HCT116 (cell line): Measurements from ENCODE around the gene PFKFB3. TPM values are rescaled to one million over a fixed set of nuclear protein-coding genes. Genes with fewer than 3 reads are reported as not detected.

Source experiments
- ATAC-seq: fragments of 200-7000 bp; cut with Tn5 transposase; 2 replicates; pipeline ENCODE4 v1.9.1; 2020; ENCODE audit warnings: mild to moderate bottlenecking, moderate library complexity
- BruUV-seq: library from RNA; stranded (reverse); fragments of 400-500 nt; replicated peaks from 2 replicates; lab custom pipeline; 2021; lab: Mats Ljungman, UMichigan
- CTCF ChIA-PET: fragments of 300-600 bp; sonication (Branson Sonifier 250); formaldehyde crosslinking; loops from one replicate; lab custom pipeline; 2021; ENCODE audit warnings: antibody characterized with exemption; lab: Charles Lee
- POLR2A ChIA-PET: fragments of 300-600, 350-600 bp; sonication (Branson Sonifier 250); formaldehyde crosslinking; loops from one replicate; lab custom pipeline; 2021; ENCODE audit warnings: antibody characterized with exemption; lab: Charles Lee
- RAD21 ChIA-PET, 2 experiments: fragments of 300-600 bp; sonication (Branson Sonifier 250); formaldehyde crosslinking; loops; one replicate each; lab custom pipeline; 2023; ENCODE audit warnings: low total read pairs in 2 of 2; ENCODE audit not compliant: uncharacterized antibody in 2 of 2, unreplicated experiment in 2 of 2, low non-redundant PET in 1 of 2; lab: Charles Lee
- DNase-seq: peaks from one replicate; pipeline ENCODE4 v3.0.0-alpha.2; 2010; ENCODE audit warnings: low read depth, low spot score
- H2AFZ ChIP-seq: fragments of 200-600 bp; shearing (Covaris generic), sonication (generic); 2 replicates; pipeline ENCODE4 v1.6.1; 2017; ENCODE audit warnings: low read depth, mixed run types, mixed read lengths, antibody characterized with exemption, low read length; ENCODE audit not compliant: poor library complexity, severe bottlenecking
- H3K27ac ChIP-seq: 2 replicates; pipeline ENCODE4 v1.5.1; 2012; ENCODE audit warnings: low read depth, low read length
- H3K27me3 ChIP-seq: fragments of 200-600 bp; sonication (generic); 2 replicates; pipeline ENCODE4 v1.6.1; 2016; ENCODE audit warnings: mixed run types, low read length, mixed read lengths; ENCODE audit not compliant: insufficient read depth
- H3K36me3 ChIP-seq, 2 experiments: fragments of 200-500 bp in 1 of 2; fragments of 200-600 bp in 1 of 2; sonication (Bioruptor generic) in 1 of 2; sonication (generic) in 1 of 2; 2 replicates each; pipeline versions ENCODE4 v1.5.1 to v1.6.1; 2014 to 2016; ENCODE audit warnings: low read length in 2 of 2, inconsistent platforms in 1 of 2, mixed read lengths in 1 of 2, mixed run types in 1 of 2; ENCODE audit not compliant: insufficient read depth in 2 of 2, control insufficient read depth in 1 of 2
- H3K4me1 ChIP-seq, 2 experiments: fragments of 200-600 bp in 1 of 2; sonication (generic) in 1 of 2; 2 replicates each; pipeline versions ENCODE4 v1.5.1 to v1.6.1; 2012 to 2017; ENCODE audit warnings: low read length in 2 of 2, inconsistent platforms in 1 of 2, mild to moderate bottlenecking in 1 of 2, mixed read lengths in 1 of 2, mixed run types in 1 of 2, moderate library complexity in 1 of 2; ENCODE audit not compliant: insufficient read depth in 2 of 2, control insufficient read depth in 1 of 2
- H3K4me2 ChIP-seq: fragments of 200-600 bp; sonication (generic); 2 replicates; pipeline ENCODE4 v1.6.1; 2017; ENCODE audit warnings: mixed run types, low read length, mixed read lengths
- H3K4me3 ChIP-seq, 2 experiments: fragments of 200-600 bp in 1 of 2; sonication (generic) in 1 of 2; replicated peaks in 1 of 2; 2 replicates each; pipeline ENCODE4 v1.5.1; 2011 to 2016; ENCODE audit warnings: low read length in 2 of 2, control low read depth in 1 of 2, low read depth in 1 of 2, mild to moderate bottlenecking in 1 of 2, mixed read lengths in 1 of 2, mixed run types in 1 of 2
- H3K79me2 ChIP-seq: fragments of 200-600 bp; sonication (generic); 2 replicates; pipeline ENCODE4 v1.6.1; 2017; ENCODE audit warnings: mild to moderate bottlenecking, mixed run types, low read length, moderate library complexity, mixed read lengths; ENCODE audit not compliant: insufficient read depth
- H3K9ac ChIP-seq: fragments of 200-600 bp; sonication (generic); 2 replicates; pipeline ENCODE4 v1.6.1; 2016; ENCODE audit warnings: low read length, mixed read lengths
- H3K9me2 ChIP-seq: fragments of 200-600 bp; sonication (generic), shearing (Covaris generic); 2 replicates; pipeline ENCODE4 v1.6.1; 2017; ENCODE audit warnings: mixed run types, mild to moderate bottlenecking, moderate library complexity; ENCODE audit not compliant: insufficient read depth
- H3K9me3 ChIP-seq, 2 experiments: fragments of 200-500 bp in 1 of 2; fragments of 200-600 bp in 1 of 2; sonication (Bioruptor generic) in 1 of 2; sonication (generic) in 1 of 2; 2 replicates each; pipeline ENCODE4 v1.6.1; 2014 to 2017; ENCODE audit warnings: low read length in 2 of 2, mixed read lengths in 2 of 2, inconsistent platforms in 1 of 2, low read depth in 1 of 2, mild to moderate bottlenecking in 1 of 2, mixed run types in 1 of 2, moderate library complexity in 1 of 2; ENCODE audit not compliant: control insufficient read depth in 1 of 2, insufficient read depth in 1 of 2
- H4K20me1 ChIP-seq: fragments of 200-600 bp; sonication (generic), shearing (Covaris generic); 2 replicates; pipeline ENCODE4 v1.6.1; 2017; ENCODE audit warnings: mixed run types, mild to moderate bottlenecking, moderate library complexity; ENCODE audit not compliant: insufficient read depth
- CBX3 ChIP-seq: IDR thresholded peaks from 2 replicates; pipeline ENCODE4 v1.6.1; 2012; ENCODE audit warnings: low read depth
- EGR1 ChIP-seq: IDR thresholded peaks from 2 replicates; pipeline ENCODE4 v1.6.1; 2012; ENCODE audit warnings: low read depth
- ELF1 ChIP-seq: IDR thresholded peaks from 2 replicates; pipeline ENCODE4 v1.6.1; 2012; ENCODE audit warnings: low read depth, borderline replicate concordance
- EZH2phosphoT487 ChIP-seq: fragments of 200-600 bp; IDR thresholded peaks from 2 replicates; pipeline ENCODE4 v1.6.1; 2018; ENCODE audit warnings: antibody characterized with exemption, borderline replicate concordance
- FOSL1 ChIP-seq: IDR thresholded peaks from 2 replicates; pipeline ENCODE4 v1.6.1; 2012; ENCODE audit warnings: low read depth
- POLR2A ChIP-seq: IDR thresholded peaks from 2 replicates; pipeline ENCODE4 v1.7.0; 2011; ENCODE audit warnings: borderline replicate concordance; ENCODE audit not compliant: insufficient read depth, insufficient read length; ENCODE audit errors: extremely low read depth
- POLR2AphosphoS5 ChIP-seq: IDR thresholded peaks from 2 replicates; pipeline ENCODE4 v1.6.1; 2011; ENCODE audit warnings: mild to moderate bottlenecking, low read depth, low read length, moderate library complexity
- SP1 ChIP-seq: IDR thresholded peaks from 2 replicates; pipeline ENCODE4 v1.6.1; 2012; ENCODE audit warnings: low read depth
- SRF ChIP-seq: IDR thresholded peaks from 2 replicates; pipeline ENCODE4 v1.6.1; 2012; ENCODE audit warnings: low read depth
- TCF7L2 ChIP-seq: IDR thresholded peaks from 2 replicates; pipeline ENCODE4 v1.7.0; 2011; ENCODE audit warnings: borderline replicate concordance, inconsistent platforms; ENCODE audit not compliant: insufficient read depth, insufficient read length; ENCODE audit errors: extremely low read depth
- YY1 ChIP-seq: IDR thresholded peaks from 2 replicates; pipeline ENCODE4 v1.6.1; 2011; ENCODE audit warnings: low read length, low read depth, moderate library complexity, mild to moderate bottlenecking; ENCODE audit not compliant: insufficient replicate concordance; ENCODE audit errors: extremely low read depth
- ZNF274 ChIP-seq: fragments of 200-500 bp; sonication (Bioruptor generic); IDR thresholded peaks from 2 replicates; pipeline ENCODE4 v1.6.1; 2014; ENCODE audit warnings: mild to moderate bottlenecking, low read depth, low read length, inconsistent platforms
- intact Hi-C: fragments of 100-400 bp; cut with micrococcal nuclease; formaldehyde crosslinking; loops from 2 replicates; pipeline ENCODE4 v1.10.0; 2022
- total RNA-seq: library from RNA; stranded (reverse); gene quantifications from one replicate; pipeline ENCODE4 v1.2.1, GENCODE V29; 2021; ENCODE audit not compliant: unreplicated experiment
- TF ChIP-seq, protein P1 (sequence below): IDR thresholded peaks from 2 replicates; pipeline ENCODE4 v1.6.1; 2011; ENCODE audit warnings: mild to moderate bottlenecking, low read length, moderate library complexity; ENCODE audit not compliant: insufficient replicate concordance; ENCODE audit errors: extremely low read depth
- TF ChIP-seq, protein P2 (sequence below): IDR thresholded peaks from 2 replicates; pipeline ENCODE4 v1.6.1; 2012; ENCODE audit warnings: low read depth
- TF ChIP-seq, protein P3 (sequence below): IDR thresholded peaks from 2 replicates; pipeline ENCODE4 v1.6.1; 2012

Gene PFKFB3
- total RNA-seq, 1 experiment from 2014 or later = 50.8 TPM

DNA sequence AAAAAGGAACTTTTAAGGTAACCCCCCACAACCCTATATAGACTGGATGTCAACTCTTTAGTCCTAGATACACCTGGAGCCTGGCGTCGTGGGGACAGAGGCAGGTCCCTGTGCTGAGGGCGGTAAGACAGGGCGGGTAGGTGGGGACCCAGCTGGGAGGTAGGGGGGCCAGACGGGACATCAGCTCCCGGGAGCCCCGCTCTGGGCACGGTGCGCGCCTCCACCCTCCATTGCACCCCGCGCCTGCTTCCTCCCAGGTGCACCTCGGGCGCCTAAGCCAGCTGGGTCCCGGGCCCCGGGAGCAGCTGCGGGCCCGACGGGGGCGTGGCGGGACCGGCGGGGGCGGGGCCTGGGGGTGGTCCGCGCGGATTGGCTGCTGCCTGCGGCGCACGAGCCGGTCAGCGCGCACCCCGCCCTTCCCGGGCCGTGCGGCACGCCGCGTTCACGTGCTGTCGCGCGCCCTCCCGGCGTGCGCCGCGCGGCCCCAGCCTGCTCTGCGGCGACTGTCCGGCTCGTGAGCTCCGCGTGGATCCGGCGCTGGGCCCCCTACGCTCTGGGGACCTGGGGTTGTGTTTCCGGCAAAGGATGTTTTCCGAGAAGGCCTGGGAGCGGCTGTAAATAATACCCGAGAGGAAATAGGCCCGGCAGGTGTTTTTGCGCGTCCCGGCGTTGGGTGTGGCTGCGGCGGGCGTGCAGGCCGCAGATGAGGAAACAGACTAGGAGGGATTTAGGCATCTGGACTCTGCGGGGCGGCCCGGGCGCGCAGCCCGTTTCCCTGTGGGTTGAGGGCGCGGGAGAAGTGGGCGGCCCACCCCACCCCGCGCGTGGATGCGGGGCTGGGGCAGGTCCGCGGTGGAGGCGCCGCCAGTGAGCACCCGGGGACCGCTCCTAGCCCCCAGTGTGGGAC, 39.1 kb upstream of the PFKFB3 start (continued):
- TF ChIP-seq ELF1 (no peak), ZNF274 (no peak), CBX3 (peak; percentile 68), FOSL1 (no peak)

GRCh38 chr10:6164271-6165095, 38.2 kb upstream of the PFKFB3 start:
- no TSS peak for BruUV-seq
- ChIA-PET CTCF (interaction anchor here (1.5 kb wide), 1 partner anchor 38 kb away, joined by 10 read pairs; the partner anchor contains the start of gene PFKFB3), POLR2A (interaction anchor here (1.2 kb wide), 1 partner anchor 12 kb away, joined by 5 read pairs; no protein-coding TSS in a partner anchor), RAD21 (interaction anchor here in 1 of 2 experiments (0.7 kb wide), 1 partner anchor 18 kb away, joined by 4 read pairs; no protein-coding TSS in a partner anchor)
- H4K20me1 ChIP-seq = peaks cover 16% of the 10 kb centered on the region; the same call in 1 of the 2 replicates
- peak overlapping the region; percentile 65 to 94 for H3K4me3 ChIP-seq
- no peak overlapping the region for H2AFZ ChIP-seq
- DNase-seq (no peak), ATAC-seq (no peak)
- peaks cover 73% of the 10 kb centered on the region for H3K79me2 ChIP-seq
- peak overlapping the region; percentile 100 for H3K9ac ChIP-seq
- H3K36me3 ChIP-seq = peaks cover 0 to 14% of the 10 kb centered on the region in 2 experiments; a peak in 1 of 4 replicates
- H3K27me3 ChIP-seq = no peaks in the 10 kb centered on the region
- intact Hi-C loops = no loop called here
- H3K9me2 ChIP-seq = no peaks in the 10 kb centered on the region
- H3K4me2 ChIP-seq = peak overlapping the region; percentile 96
- H3K9me3 ChIP-seq = no peaks in the 10 kb centered on the region
- H3K27ac ChIP-seq = peak overlapping the region; percentile 96
- peaks cover 15 to 30% of the 10 kb centered on the region in 2 experiments; a peak in 3 of 4 replicates for H3K4me1 ChIP-seq
- TF ChIP-seq EGR1 (no peak), YY1 (no peak), SRF (no peak), FOSL1 (no peak), TCF7L2 (no peak), EZH2phosphoT487 (no peak), POLR2A (no peak), SP1 (no peak), ZNF274 (no peak), POLR2AphosphoS5 (no peak; the same call in 1 of the 2 replicates)
- TF ChIP-seq, protein P1, sequence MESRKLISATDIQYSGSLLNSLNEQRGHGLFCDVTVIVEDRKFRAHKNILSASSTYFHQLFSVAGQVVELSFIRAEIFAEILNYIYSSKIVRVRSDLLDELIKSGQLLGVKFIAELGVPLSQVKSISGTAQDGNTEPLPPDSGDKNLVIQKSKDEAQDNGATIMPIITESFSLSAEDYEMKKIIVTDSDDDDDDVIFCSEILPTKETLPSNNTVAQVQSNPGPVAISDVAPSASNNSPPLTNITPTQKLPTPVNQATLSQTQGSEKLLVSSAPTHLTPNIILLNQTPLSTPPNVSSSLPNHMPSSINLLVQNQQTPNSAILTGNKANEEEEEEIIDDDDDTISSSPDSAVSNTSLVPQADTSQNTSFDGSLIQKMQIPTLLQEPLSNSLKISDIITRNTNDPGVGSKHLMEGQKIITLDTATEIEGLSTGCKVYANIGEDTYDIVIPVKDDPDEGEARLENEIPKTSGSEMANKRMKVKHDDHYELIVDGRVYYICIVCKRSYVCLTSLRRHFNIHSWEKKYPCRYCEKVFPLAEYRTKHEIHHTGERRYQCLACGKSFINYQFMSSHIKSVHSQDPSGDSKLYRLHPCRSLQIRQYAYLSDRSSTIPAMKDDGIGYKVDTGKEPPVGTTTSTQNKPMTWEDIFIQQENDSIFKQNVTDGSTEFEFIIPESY = no peak
- TF ChIP-seq, protein P2, sequence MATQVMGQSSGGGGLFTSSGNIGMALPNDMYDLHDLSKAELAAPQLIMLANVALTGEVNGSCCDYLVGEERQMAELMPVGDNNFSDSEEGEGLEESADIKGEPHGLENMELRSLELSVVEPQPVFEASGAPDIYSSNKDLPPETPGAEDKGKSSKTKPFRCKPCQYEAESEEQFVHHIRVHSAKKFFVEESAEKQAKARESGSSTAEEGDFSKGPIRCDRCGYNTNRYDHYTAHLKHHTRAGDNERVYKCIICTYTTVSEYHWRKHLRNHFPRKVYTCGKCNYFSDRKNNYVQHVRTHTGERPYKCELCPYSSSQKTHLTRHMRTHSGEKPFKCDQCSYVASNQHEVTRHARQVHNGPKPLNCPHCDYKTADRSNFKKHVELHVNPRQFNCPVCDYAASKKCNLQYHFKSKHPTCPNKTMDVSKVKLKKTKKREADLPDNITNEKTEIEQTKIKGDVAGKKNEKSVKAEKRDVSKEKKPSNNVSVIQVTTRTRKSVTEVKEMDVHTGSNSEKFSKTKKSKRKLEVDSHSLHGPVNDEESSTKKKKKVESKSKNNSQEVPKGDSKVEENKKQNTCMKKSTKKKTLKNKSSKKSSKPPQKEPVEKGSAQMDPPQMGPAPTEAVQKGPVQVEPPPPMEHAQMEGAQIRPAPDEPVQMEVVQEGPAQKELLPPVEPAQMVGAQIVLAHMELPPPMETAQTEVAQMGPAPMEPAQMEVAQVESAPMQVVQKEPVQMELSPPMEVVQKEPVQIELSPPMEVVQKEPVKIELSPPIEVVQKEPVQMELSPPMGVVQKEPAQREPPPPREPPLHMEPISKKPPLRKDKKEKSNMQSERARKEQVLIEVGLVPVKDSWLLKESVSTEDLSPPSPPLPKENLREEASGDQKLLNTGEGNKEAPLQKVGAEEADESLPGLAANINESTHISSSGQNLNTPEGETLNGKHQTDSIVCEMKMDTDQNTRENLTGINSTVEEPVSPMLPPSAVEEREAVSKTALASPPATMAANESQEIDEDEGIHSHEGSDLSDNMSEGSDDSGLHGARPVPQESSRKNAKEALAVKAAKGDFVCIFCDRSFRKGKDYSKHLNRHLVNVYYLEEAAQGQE = no peak
- TF ChIP-seq, protein P3, sequence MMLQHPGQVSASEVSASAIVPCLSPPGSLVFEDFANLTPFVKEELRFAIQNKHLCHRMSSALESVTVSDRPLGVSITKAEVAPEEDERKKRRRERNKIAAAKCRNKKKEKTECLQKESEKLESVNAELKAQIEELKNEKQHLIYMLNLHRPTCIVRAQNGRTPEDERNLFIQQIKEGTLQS = no peak
